CD4-positive, alpha-beta T cell treated with Interleukin-4 for 1 hour (primary cell): ENCODE data around the gene HBP1.

Experiments used
- DNase-seq, 2 donors: peaks; one replicate each; pipeline ENCODE4 v3.0.0-alpha.2; 2020 to 2022

HBP1 gene

DNA sequence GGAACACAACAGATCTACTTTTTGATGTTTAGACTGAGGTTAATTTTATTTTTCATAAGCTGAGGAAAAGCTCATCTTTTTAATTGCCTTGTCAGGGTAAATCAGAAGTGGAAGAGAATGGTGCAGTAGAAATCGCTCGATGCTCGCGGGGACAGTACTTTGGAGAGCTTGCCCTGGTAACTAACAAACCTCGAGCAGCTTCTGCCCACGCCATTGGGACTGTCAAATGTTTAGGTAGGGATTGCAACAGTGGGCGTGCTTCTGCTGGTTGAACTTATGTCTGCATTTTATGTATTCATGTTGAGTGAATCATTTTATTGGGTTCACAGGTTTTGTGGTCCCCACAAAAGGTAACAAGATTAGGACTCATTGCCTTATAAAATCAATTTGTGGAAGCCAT, 11.7 kb upstream of the HBP1 start:
- DNase-seq: no peak

DNA sequence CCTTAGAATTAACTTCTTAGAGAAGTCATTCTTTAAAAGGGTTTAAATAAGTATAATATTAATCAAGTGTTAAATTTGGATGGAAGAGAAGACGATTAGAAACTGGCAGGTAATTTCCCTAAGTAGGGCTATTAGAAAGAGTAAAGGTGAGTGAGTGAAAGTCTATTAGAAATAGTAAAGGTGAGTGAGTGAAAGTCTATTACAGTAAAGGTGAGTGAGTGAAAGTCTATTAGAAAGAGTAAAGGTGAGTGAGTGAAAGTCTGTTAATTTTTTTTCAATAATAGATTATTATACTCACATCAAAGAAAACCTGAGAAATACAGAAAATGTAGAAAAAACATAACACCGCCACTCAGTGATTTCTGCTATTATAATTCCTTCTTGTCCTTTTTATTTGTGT, 10.8 kb upstream of the HBP1 start:
- no peak for DNase-seq

DNA sequence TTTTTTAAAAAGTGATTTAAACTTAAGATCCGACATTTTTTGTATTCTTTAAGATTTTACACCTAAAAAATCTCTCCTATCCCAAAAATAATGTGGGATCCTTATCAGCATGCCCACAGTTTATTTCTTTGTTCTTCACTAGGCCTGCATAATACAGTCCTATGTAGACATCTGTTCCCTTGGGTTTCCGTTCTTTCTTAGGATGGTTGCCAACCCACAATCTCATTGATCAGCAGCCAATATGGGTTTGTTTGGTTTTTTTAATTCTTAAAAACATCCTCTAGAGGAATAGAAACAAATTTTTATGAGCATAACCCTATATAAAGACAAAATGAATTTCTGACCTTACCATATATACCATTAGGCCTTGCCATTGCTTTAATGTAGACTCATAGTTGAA, 8.4 kb upstream of the HBP1 start:
- DNase-seq: no peak

DNA sequence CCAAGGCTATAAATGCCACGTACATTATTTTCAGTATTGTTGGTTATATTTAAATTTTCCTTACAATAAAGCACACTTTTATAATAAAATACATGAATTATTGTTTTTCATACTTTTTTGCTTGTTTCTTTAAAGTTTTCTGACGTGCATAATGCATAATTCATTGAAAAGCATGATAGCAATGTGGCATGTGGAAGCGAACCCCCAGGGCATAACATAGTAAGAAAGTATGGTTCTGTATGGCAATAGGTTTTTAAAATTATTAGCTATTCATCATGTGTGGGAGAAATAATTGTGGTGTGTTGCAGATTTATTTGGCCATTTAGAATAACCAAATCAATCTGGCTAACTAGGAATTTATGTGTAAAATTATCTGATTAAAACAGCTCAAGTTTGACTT, 7.4 kb upstream of the HBP1 start:
- no peak for DNase-seq

DNA sequence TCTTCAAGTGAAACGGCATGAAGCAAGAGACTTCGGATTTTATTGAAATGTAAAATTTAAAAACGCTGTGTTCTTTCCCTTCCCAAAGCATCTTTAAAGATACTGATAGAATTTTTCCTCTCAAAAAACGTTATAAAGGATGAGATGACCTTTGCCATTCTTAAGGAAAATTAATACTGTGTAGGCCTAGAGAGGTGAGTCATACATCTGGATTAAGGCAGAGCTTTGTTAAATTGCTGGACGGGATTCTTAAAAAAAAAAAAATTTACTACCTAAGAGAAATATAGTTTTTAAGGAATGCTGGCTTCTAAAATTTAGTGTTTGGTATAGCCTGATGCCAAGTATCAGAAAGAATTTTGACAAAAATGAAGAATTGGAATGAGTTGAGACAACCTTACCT, 6.3 kb upstream of the HBP1 start:
- no peak for DNase-seq

DNA sequence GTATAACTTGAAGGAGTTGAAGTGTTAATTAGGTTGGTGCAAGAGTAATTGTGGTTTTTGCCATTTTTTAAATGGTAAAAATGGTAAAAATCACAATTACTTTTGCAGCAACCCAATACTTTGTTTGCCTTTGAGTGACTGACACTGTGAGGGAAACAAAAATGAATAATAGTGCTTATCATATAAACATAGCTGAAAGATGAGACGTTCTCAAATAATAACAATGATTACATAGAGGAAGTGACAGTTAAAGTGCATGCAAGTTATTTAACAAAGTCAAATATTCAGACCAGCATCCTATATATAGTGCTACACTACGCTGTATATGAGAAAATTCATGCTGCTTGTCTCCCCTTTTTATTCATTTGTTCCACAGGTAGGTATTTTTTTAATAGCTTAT, 4.7 kb upstream of the HBP1 start:
- no peak for DNase-seq

DNA sequence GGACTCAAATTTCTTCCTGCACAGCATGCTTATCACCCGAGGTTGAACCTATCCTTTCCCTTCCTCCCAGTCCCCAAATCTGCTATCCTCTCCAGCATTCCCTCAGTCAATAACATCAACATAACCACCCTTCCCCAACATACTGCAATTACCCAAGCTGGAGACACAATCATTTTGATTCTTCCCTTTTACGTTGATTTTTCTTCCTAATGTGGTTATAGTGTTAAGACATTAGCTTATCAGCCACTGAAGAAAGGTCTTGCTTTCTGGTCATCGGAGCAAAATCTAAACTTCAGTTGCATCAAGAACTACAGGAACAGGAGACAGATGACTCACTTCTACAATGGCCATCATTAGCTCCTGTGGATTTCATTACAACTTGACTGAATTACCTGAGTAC, 3.5 kb upstream of the HBP1 start:
- DNase-seq: no peak

DNA sequence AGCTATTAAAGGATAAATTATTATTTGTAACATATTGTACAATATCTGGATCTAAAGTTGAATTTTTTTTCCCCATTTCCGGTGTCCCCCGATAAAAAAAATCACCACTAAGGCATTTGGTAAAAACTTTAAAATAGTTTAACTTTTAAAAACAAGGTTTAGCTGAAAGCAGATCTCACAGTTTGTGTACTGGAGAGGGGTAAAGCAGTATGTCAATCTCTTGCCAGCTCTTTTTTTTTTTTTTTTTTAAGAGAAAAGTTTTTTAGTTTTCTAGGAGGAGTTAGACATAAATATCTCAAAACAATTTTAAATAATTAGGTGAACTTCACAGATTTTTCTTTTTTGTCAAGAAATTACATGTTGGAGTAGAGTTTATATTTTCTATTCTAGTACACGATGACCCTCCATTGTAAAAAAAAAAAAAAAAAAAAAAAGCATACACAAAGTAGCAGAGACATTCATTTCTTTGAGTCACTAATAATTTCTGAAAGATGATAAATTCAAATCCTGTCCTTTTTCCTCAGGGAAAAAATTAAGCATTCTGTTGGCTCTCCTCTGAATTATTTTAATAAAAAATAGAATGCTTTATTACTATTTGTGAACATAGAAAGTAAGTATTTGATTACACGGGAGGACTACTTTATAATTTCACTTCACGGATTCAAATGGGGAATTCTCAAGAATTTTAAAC, 1.9 kb upstream of the HBP1 start:
- DNase-seq: no peak

DNA sequence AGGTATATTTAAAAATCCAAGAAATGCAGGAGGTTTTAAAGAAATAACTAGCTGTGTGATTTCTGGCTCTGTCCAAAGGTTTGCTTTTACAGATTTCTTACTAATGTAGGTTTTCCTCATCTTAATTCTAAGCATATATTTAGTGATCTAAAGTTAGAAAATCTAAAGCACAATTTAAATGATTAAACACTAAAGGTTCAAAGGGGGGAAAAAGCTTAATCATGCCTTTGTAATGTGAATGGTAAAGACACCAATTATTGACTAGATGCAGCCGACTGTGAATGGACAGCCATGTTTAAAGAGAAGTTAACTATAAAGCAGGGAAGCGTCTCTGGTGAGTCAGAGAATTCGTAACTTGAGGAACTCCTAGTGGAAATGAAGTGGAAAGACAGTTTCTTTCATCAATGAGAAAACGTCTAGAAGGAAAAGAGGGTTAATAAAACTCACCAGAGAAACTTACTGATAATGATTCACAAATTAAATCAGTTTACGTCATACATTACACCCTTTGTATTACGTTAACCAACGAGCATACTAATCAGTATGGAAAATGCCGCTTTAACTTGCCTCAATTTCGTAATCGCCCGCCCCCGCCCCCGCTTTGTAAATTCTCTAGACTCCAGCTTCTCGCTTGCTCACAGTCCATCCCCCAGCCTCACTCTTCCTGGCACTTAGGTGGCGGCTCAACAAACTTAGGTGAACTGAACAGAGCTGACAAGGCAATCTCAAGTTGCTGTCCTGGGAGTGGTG, 1.1 kb upstream of the HBP1 start:
- peak in 1 of 2 donors; percentile 82 for DNase-seq

DNA sequence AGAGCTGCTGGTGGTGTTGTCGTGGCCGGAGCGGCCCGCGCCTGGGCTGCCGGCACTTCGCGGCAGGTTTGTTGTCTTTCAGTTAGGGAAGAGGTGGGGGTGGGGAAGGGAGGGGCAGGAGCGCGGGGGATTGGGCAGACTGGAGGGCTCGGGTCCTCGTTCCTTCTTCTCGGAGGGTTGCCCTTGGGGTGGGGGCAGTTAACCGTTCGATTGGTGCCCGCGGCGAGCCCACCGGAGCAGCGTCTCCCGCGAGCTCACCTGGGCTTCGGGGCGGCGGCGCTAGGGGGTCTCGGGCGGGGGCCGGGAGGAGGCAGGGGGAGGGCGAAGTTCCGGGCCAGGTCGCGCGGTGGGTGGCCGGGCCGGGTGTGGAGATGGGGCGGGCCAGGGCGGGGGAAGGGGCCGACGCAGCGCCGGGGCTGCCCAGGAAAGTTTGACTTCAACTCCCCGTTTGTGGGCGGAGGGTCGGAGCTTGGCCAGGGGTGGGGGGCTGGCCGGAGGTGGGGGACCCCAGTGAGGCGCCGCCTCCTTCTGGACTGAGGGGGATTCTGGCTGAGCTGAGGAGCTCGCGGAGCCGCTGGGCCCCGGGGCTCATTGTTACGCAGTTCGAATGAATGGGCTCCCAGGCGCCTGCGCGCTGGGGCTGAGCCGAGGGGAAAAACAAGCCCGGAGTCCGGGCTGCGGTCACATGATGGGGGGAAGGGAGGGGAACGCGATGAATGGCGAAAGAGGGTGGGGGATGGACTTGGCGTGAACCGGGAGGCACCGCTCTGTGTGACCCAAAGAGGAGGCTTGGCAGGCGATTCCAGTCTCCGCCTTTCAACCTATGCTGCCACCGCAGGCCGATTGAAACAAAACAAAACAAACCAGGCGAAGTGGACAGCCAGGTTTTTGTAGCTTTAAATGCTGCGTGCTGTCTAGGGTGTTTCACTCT, 582 bp downstream of the HBP1 start:
- DNase-seq: peak; percentile 90 to 92

DNA sequence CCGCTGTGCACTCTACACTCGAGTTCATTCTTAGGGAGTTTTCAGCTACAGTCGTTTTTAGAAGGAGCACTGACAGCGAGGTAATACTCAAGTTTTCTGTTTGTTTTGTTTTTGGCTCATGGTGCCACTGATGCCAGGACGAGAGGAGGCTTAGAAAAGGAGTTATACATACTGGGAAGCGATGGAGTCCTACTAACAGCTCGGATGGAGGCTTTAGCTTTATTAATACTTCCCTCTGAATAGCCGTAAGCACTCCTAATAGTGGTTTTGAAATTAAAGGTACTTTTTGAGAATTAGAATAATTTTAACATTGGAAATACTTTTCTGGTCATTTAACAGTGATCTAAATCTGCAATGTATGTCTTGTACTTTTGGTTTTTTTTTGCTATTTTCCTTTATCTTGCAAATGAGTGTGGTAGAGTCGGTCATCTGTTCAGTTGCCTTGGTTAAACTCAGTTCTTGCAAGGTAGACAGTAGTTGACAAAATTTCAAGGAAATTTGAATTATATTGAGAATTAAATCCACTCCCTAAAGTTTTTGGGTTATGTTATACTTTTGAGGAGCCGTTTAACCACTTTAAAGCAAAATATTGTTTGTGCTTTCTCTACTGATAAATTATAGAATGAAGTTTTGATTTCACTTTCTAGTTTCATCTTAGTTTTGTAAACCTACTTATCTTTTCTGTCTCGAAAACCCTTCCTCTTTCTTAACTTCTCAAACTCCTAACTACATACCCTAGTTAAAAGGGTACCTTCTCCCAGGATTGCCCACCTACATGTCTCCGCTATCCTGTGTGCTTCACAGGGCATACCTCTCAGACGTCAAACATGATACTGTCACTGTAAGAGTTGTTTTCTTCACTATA, 1.5 kb downstream of the HBP1 start:
- no peak for DNase-seq

DNA sequence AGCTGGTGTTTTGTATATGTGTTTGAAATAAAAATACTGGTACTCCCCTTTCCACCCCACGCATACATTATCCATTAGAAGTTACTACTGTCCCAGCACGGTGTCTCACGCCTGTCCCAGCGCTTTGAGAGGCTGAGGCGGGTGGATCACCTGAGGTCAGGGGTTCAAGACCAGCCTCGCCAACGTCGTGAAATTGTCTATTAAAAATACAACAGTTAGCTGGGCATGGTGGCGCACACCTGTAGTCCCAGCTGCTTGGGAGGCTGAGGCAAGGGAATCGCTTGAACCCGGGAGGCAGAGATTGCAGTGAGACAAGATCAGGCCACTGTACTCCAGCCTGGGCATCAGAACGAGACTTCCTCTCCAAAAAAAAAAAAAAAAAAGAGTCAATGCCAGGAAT, 2.7 kb downstream of the HBP1 start:
- no peak for DNase-seq

DNA sequence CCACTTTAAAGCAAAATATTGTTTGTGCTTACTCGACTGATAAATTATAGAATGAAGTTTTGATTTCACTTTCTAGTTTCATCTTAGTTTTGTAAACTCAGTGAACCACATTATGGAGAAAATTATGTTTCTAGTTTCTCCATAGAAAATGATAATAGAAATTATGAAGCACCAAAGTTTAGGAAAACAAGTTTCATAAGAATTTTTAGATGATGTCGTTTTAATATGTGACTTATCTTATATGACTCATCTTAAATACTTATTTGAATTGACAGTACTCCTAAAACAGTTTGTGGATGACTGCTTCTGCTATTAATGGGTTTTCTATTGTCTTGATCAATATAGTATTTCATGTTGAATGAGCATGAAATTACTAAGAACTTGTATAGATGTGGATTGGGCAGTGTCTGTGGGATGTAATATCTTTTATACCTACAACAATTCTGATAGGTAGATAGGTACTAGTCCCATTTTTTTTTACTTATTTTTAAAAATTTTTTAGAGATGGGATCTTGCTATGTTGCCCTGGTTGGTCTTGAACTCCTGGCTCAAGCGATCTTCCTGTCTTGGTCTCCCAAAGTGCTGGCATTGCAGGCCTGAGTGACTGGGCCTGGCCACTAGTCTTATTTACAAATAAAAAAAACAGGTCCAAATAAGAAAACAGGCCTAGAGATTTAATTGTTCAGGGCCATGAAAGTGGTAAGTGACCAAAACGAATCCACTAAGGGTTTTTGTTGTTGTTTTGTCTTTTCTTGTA, 3.7 kb downstream of the HBP1 start:
- DNase-seq: no peak

DNA sequence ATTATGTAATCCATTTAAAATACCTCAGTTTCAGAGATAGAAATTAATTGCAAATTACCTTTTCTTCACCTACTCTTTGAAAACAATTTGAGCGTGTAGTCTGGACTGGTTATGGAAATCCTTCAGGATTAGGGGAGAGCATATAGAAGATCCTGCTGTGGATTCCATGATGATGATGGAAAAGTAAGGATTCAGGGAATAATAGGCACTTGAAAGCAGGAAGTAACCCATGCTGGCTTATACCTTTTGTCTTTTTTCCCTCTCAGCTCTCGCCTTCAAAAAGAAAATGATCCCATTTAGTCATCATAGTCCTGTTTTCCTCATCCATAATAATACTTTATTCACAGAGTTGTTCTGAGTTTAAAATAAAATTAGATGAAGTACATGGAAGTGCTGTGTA, 4.4 kb downstream of the HBP1 start:
- DNase-seq: no peak

DNA sequence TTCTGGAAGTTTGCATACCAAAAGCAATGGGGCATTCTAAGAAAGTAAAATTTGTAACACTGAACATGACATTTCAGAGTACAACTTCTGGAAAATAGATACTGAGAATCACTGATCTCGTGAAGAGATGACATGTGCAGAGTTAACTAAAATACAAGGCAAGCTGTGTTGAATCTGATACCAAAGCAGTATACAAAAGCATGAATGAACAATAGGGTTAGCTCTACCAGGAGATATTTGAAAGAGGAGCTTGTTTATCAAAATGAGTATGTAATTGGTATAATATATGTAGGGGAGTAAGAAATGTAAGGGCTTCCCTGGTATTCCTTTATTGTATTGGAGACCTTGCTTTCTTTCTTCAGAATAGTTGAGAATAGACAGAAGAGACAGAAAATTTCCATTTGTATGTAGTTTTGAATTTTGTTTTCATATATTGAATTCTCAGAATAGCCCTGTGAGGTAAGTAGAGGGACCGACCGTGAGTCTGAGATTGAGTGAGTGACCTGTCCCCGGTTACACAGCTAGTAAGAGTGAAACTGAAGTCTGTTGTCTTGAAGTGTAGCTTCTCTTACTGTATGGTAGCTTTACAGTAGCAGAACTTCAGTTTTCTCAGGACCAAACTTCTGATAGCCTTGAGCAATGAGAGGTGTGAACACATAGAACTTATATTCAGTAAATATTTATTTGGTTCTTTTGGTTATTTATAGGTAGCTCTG, 5.0 kb downstream of the HBP1 start:
- no peak for DNase-seq

DNA sequence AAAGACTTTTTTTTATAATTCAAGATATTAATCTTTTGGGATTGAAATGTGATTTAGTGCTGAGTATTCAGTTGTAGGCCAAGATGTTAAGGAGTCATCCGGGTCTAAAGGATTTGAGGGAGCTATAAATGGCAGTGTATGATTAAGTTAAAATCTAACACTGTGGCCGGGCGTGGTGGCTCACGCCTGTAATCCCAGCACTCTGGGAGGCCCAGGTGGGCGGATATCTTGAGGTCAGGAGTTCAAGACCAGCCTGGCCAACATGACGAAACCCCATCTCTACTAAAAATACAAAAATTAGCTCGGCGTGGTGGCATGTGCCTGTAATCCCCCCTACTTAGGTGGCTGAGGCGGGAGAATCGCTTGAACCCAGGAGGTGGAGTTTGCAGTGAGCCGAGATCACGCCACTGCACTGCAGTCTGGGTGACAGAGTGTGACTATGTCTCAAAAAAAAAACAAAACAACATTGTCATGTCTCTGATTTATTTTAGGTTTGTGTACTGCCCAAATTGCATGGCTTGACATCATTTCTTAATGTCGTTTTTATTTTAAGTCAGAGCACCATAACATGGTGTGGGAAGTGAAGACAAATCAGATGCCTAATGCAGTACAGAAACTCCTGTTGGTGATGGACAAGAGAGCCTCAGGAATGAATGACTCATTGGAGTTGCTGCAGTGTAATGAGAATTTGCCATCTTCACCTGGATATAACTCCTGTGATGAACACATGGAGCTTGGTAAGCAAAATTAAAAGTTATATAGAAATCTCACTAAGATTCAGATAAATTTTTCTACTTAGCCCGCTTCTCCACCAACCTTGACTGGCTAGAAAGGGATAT, 10.7 kb downstream of the HBP1 start:
- no peak for DNase-seq

DNA sequence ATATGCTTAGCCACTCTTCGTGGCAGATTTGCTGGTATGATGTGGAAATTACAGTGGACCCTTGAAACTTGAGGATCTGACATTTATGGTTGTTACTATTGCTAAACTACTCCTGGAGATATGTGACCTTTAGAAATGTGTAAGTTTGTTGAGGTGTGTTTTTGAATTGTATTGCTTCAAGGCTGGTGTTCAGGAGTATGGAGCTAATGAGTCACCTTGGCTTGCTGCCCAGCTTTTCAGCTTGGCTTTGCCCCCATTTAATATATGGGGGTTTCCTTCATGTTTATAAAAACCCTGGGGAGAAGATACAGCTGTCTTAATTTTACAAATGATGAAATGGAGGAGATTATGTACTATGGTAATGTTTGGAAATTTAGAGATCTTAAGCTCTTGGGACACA, 11.6 kb downstream of the HBP1 start:
- DNase-seq: no peak

DNA sequence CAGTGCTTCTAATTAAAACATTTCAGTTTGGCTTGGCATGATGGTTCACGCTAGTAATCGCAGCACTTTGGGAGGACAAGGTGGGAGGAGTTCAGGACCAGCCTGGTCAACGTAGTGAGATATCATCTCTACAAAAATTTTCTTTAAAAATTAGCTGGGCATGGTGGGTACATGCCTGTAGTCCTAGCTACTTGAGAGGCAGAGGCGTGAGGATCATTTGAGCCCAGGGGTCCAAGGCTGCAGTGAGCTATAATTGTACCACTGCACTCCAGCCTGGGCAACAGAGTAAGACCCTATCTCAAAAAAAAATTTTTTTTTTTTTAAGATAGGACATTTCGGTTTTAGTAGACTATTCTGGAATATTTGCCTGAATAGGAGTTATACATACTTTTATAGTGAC, 12.4 kb downstream of the HBP1 start:
- no peak for DNase-seq

DNA sequence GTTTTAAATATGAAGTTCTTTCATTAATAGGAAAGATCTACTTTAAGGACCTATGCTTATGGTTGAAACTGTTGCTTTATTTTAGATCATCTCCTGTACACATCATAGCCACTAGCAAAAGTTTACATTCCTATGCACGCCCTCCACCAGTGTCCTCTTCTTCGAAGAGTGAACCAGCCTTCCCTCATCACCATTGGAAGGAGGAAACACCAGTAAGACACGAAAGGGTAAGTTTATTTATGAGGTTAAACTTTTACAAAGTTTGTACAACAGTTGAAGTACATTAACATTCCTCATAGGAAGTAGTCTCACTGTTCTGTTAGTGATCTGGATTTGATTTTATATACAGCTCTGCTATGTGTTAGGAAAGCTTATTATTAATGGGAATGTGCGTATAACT, 16.9 kb downstream of the HBP1 start:
- DNase-seq: no peak

DNA sequence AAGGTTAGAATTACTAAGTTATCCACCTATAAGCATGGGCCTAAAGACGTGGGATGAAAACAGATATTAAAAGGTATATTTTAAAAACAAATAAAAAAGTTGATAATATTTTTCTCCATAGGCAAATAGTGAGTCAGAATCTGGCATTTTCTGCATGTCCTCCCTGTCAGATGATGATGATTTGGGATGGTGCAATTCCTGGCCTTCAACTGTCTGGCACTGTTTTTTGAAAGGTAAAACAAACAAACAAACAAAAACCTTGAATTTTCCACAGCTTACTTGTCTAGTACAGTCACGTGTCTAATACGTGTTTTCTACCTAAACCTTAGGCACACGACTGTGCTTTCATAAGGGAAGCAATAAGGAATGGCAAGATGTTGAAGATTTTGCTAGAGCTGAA, 17.4 kb downstream of the HBP1 start:
- no peak for DNase-seq
